Mesenchymal stem cell (in vitro differentiated cells and primary cell): Measurements from ENCODE around the gene SLC35B3.

Experiments used
- DNase-seq: peaks from one replicate; pipeline ENCODE4 v3.0.0-alpha.2; 2013
- H2AFZ ChIP-seq: one replicate; pipeline ENCODE4 v1.6.1; 2013; ENCODE audit warnings: low read depth, mild to moderate bottlenecking, control low read depth, inconsistent platforms, low read length, moderate library complexity
- H2AK5ac ChIP-seq: 2 replicates; pipeline ENCODE4 v1.6.1; 2013; ENCODE audit warnings: low read length, moderate library complexity, mild to moderate bottlenecking, inconsistent platforms; ENCODE audit not compliant: severe bottlenecking
- H2BK120ac ChIP-seq: one replicate; pipeline ENCODE4 v1.6.1; 2013; ENCODE audit warnings: low read depth, mild to moderate bottlenecking, inconsistent platforms, low read length, moderate library complexity
- H2BK12ac ChIP-seq, 2 experiments: one replicate each; pipeline ENCODE4 v1.6.1; 2013; ENCODE audit warnings: inconsistent platforms in 2 of 2, low read length in 2 of 2, mild to moderate bottlenecking in 2 of 2, moderate library complexity in 2 of 2, control low read depth in 1 of 2
- H2BK15ac ChIP-seq: one replicate; pipeline ENCODE4 v1.6.1; 2013; ENCODE audit warnings: mild to moderate bottlenecking, low read depth, inconsistent platforms; ENCODE audit not compliant: poor library complexity, severe bottlenecking
- H2BK5ac ChIP-seq: 2 replicates; pipeline ENCODE4 v1.6.1; 2013; ENCODE audit warnings: low read depth, mild to moderate bottlenecking, low read length, control low read depth, inconsistent platforms; ENCODE audit not compliant: poor library complexity, severe bottlenecking
- H3K14ac ChIP-seq, 2 experiments: one replicate each; pipeline ENCODE4 v1.6.1; 2013; ENCODE audit warnings: inconsistent platforms in 2 of 2, low read length in 2 of 2, control low read depth in 1 of 2, mild to moderate bottlenecking in 1 of 2, moderate library complexity in 1 of 2
- H3K18ac ChIP-seq, 2 experiments: one replicate each; pipeline ENCODE4 v1.6.1; 2013; ENCODE audit warnings: inconsistent platforms in 2 of 2, low read length in 2 of 2, control low read depth in 1 of 2, low read depth in 1 of 2, mild to moderate bottlenecking in 1 of 2
- H3K23ac ChIP-seq, 2 experiments: one replicate each; pipeline ENCODE4 v1.6.1; 2013; ENCODE audit warnings: inconsistent platforms in 2 of 2, low read length in 2 of 2, mild to moderate bottlenecking in 2 of 2, moderate library complexity in 2 of 2, control low read depth in 1 of 2
- H3K27ac ChIP-seq: 2 replicates; pipeline ENCODE4 v1.5.1; 2013; ENCODE audit warnings: mild to moderate bottlenecking, moderate library complexity, low read length, control low read depth, inconsistent platforms; ENCODE audit not compliant: poor library complexity, severe bottlenecking
- H3K27me3 ChIP-seq, 2 experiments: 2 replicates each; pipeline versions ENCODE4 v1.6.1 to v1.7.0; 2013; ENCODE audit warnings: low read length in 2 of 2, mild to moderate bottlenecking in 2 of 2, moderate library complexity in 2 of 2, control low read depth in 1 of 2, inconsistent platforms in 1 of 2; ENCODE audit not compliant: control insufficient read depth in 1 of 2, insufficient read depth in 1 of 2
- H3K36me3 ChIP-seq, 2 experiments: 2 replicates each; pipeline versions ENCODE4 v1.6.1 to v1.7.0; 2013; ENCODE audit warnings: low read length in 2 of 2, control low read depth in 1 of 2, inconsistent platforms in 1 of 2, low read depth in 1 of 2, mild to moderate bottlenecking in 1 of 2; ENCODE audit not compliant: insufficient read depth in 2 of 2, control insufficient read depth in 1 of 2
- H3K4ac ChIP-seq, 2 experiments: one replicate each; pipeline ENCODE4 v1.6.1; 2013; ENCODE audit warnings: inconsistent platforms in 2 of 2, low read length in 2 of 2, mild to moderate bottlenecking in 2 of 2, moderate library complexity in 2 of 2, control low read depth in 1 of 2, low read depth in 1 of 2
- H3K4me1 ChIP-seq: 2 replicates; pipeline ENCODE4 v1.6.1; 2013; ENCODE audit warnings: low read depth, low read length, control low read depth; ENCODE audit not compliant: control insufficient read depth, insufficient read depth
- H3K4me2 ChIP-seq: 2 replicates; pipeline ENCODE4 v1.6.1; 2013; ENCODE audit warnings: low read length, mild to moderate bottlenecking, inconsistent platforms; ENCODE audit not compliant: poor library complexity, severe bottlenecking
- H3K4me3 ChIP-seq, 2 experiments: 2 replicates each; pipeline versions ENCODE4 v1.5.1 to v1.7.0; 2013; ENCODE audit warnings: low read length in 2 of 2, mild to moderate bottlenecking in 2 of 2, control low read depth in 1 of 2, low read depth in 1 of 2; ENCODE audit not compliant: insufficient read depth in 1 of 2
- H3K79me1 ChIP-seq: replicated peaks from 2 replicates; pipeline ENCODE4 v1.6.1; 2013; ENCODE audit warnings: mild to moderate bottlenecking, control low read depth, low read length, inconsistent platforms; ENCODE audit not compliant: poor library complexity, severe bottlenecking
- H3K9ac ChIP-seq: 2 replicates; pipeline ENCODE4 v1.7.0; 2013; ENCODE audit warnings: mild to moderate bottlenecking, low read length, moderate library complexity
- H3K9me3 ChIP-seq: 2 replicates; pipeline ENCODE4 v1.7.0; 2013; ENCODE audit warnings: mild to moderate bottlenecking, low read length; ENCODE audit not compliant: control insufficient read depth
- H4K8ac ChIP-seq: one replicate; pipeline ENCODE4 v1.6.1; 2013; ENCODE audit warnings: inconsistent platforms, mild to moderate bottlenecking, low read length, moderate library complexity
- H4K91ac ChIP-seq: one replicate; pipeline ENCODE4 v1.6.1; 2013; ENCODE audit warnings: mild to moderate bottlenecking, low read length, inconsistent platforms
- WGBS: methylation state at CpG from one replicate; pipeline ENCODE4 v1.1.7; 2013; ENCODE audit warnings: mixed read lengths; 5-methylcytosine and 5-hydroxymethylcytosine counted together

The SLC35B3 gene

DNA sequence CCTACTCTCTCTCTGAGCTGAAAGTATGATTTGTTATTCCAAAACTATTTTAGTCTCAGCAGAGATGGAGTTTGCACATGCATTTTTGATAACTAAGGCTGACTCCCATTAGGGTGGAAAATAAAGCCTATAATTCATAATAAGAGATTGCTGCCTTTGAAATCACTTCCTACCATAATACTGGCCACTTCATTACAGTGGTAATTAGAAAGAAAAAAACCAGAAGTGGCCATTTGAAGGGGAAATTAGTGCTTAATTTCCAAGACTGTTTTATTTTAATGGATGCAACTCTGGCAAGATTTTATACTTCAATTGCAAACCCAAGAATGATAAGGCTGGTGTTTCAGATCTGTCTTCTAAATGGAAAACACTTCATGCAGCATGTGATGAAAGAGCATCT, 43.4 kb downstream of the SLC35B3 start:
- H2BK120ac ChIP-seq, result no peak overlapping the region
- no peaks in the 10 kb centered on the region for H3K27me3 ChIP-seq
- no peak overlapping the region for H2BK15ac ChIP-seq
- H4K8ac ChIP-seq, result no peak overlapping the region
- DNase-seq, result no peak
- no peak overlapping the region for H2BK5ac ChIP-seq
- H2BK12ac ChIP-seq, result no peak overlapping the region
- H3K9me3 ChIP-seq, result no peaks in the 10 kb centered on the region
- H3K4me2 ChIP-seq, result no peak overlapping the region
- no peak overlapping the region for H3K4ac ChIP-seq
- H3K23ac ChIP-seq, result no peak overlapping the region
- no peaks in the 10 kb centered on the region for H3K79me1 ChIP-seq
- no peak overlapping the region for H3K18ac ChIP-seq
- H3K14ac ChIP-seq, result no peak overlapping the region
- no peak overlapping the region for H3K4me3 ChIP-seq
- H3K27ac ChIP-seq, result no peak overlapping the region
- H4K91ac ChIP-seq, result no peak overlapping the region
- H3K9ac ChIP-seq, result no peak overlapping the region
- no peak overlapping the region for H2AK5ac ChIP-seq
- no peaks in the 10 kb centered on the region for H3K4me1 ChIP-seq
- no peaks in the 10 kb centered on the region for H3K36me3 ChIP-seq
- no peak overlapping the region for H2AFZ ChIP-seq

DNA sequence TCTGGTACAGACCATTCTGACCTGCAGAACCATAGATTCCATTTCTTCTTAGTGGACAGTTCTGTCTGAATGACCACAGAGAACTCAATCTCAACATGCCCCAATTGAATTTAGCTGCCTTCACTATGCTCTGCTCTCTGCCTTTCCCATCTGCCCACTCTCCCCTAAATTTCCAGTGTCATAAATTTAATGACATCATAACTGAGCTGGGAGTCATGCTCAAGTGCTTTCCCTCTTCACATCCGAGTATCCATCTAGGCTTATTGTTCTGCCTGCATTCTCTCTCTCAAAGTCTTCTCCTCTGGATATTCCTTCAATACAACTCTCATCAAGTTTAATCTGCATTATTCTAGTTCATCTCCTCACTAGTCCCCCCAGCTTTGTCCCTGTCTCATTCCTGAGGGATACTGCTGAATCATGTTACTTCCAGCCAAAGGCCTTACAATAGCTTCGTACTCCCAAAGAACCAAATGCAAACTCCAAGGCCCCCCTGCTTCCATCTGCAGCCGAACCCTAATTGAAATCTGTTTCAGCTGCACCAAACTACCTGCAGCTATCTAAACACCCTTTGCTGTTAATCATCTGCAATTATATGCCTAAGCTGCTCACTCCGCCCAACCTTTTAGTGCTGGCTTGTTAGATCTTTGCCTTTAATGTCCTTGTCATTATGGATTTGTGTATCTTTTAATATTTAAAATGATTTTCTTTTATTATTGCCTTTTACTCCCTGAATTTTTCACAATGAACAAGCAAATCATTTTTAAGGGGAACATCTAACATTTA, 46.1 kb downstream of the SLC35B3 start:
- H2AK5ac ChIP-seq, result no peak overlapping the region
- no peak overlapping the region for H3K4me2 ChIP-seq
- H2BK120ac ChIP-seq, result no peak overlapping the region
- no peaks in the 10 kb centered on the region for H3K9me3 ChIP-seq
- no peak overlapping the region for H3K4ac ChIP-seq
- no peaks in the 10 kb centered on the region for H3K4me1 ChIP-seq
- no peak overlapping the region for H4K91ac ChIP-seq
- DNase-seq, result no peak
- no peak overlapping the region for H2AFZ ChIP-seq
- no peak overlapping the region for H3K23ac ChIP-seq
- no peaks in the 10 kb centered on the region for H3K79me1 ChIP-seq
- H3K14ac ChIP-seq, result no peak overlapping the region
- no peak overlapping the region for H2BK15ac ChIP-seq
- no peak overlapping the region for H2BK12ac ChIP-seq
- H3K18ac ChIP-seq, result no peak overlapping the region
- H4K8ac ChIP-seq, result no peak overlapping the region
- WGBS, result 79% methylated on average over 3 of the region's 4 CpGs
- H2BK5ac ChIP-seq, result no peak overlapping the region
- no peaks in the 10 kb centered on the region for H3K27me3 ChIP-seq
- H3K27ac ChIP-seq, result no peak overlapping the region
- no peak overlapping the region for H3K9ac ChIP-seq
- no peak overlapping the region for H3K4me3 ChIP-seq
- H3K36me3 ChIP-seq, result no peaks in the 10 kb centered on the region

DNA sequence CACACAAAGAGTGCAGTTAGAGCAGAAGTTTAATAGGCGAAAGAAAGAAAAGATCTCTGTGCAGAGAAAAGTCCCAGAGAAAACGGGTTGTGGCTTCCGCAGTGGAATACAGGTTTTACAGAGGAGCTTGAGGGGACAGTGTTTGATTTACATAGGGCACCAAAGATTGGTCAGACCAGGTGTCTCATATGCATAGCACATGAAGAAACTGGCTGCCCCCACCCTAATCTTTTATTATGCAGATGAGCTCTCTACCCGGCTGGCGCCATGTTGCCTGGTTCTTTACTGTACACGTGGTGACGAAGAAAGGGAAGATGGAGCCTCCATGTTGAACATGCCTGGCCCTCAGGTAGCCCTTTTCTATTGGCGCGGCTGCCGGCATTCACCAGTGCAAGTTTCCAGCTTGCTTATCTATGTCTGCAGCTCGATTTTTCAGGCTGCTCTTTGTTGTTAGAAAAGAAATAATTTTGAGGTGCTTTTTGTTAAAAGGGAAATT, 47.4 kb downstream of the SLC35B3 start:
- no peak overlapping the region for H2BK120ac ChIP-seq
- H4K91ac ChIP-seq, result no peak overlapping the region
- no peaks in the 10 kb centered on the region for H3K36me3 ChIP-seq
- no peaks in the 10 kb centered on the region for H3K4me1 ChIP-seq
- no peak overlapping the region for H2BK15ac ChIP-seq
- no peak overlapping the region for H3K9ac ChIP-seq
- H3K27ac ChIP-seq, result no peak overlapping the region
- H4K8ac ChIP-seq, result no peak overlapping the region
- no peak overlapping the region for H2BK12ac ChIP-seq
- DNase-seq, result no peak
- no peak overlapping the region for H3K4me3 ChIP-seq
- no peaks in the 10 kb centered on the region for H3K27me3 ChIP-seq
- H2BK5ac ChIP-seq, result no peak overlapping the region
- no peak overlapping the region for H3K4ac ChIP-seq
- no peak overlapping the region for H3K18ac ChIP-seq
- WGBS, result 92% methylated on average over 10 of the region's 11 CpGs
- no peaks in the 10 kb centered on the region for H3K79me1 ChIP-seq
- H3K9me3 ChIP-seq, result no peaks in the 10 kb centered on the region
- no peak overlapping the region for H3K14ac ChIP-seq
- H3K4me2 ChIP-seq, result no peak overlapping the region
- H2AFZ ChIP-seq, result no peak overlapping the region
- H2AK5ac ChIP-seq, result no peak overlapping the region
- no peak overlapping the region for H3K23ac ChIP-seq

GRCh38 chr6:8383584-8383983, 51.8 kb downstream of the SLC35B3 start:
- H3K27ac ChIP-seq, result no peak overlapping the region
- no peak overlapping the region for H3K23ac ChIP-seq
- no peak overlapping the region for H2BK5ac ChIP-seq
- H3K18ac ChIP-seq, result no peak overlapping the region
- H3K27me3 ChIP-seq, result no peaks in the 10 kb centered on the region
- no peak overlapping the region for H2BK15ac ChIP-seq
- H3K14ac ChIP-seq, result no peak overlapping the region
- no peaks in the 10 kb centered on the region for H3K9me3 ChIP-seq
- H2BK120ac ChIP-seq, result no peak overlapping the region
- no peaks in the 10 kb centered on the region for H3K36me3 ChIP-seq
- H3K4me2 ChIP-seq, result no peak overlapping the region
- no peaks in the 10 kb centered on the region for H3K79me1 ChIP-seq
- H3K4me3 ChIP-seq, result no peak overlapping the region
- H2AK5ac ChIP-seq, result no peak overlapping the region
- H2BK12ac ChIP-seq, result no peak overlapping the region
- no peak overlapping the region for H4K8ac ChIP-seq
- no peaks in the 10 kb centered on the region for H3K4me1 ChIP-seq
- 47% methylated on average over 2 of the region's 2 CpGs for WGBS
- H3K4ac ChIP-seq, result no peak overlapping the region
- no peak overlapping the region for H4K91ac ChIP-seq
- H2AFZ ChIP-seq, result no peak overlapping the region
- no peak for DNase-seq
- no peak overlapping the region for H3K9ac ChIP-seq
